Measurements from ENCODE around the gene RAN.

Gene RAN

GRCh38 chr12:130925666-130926015 lies 53.8 kb downstream of the RAN start:
- in situ Hi-C loops (cut with MboI; ENCODE audit: low sequenced_read_pairs) = no loop called here
